ENCODE data around the gene SMIM44.

The SMIM44 gene

GRCh38 chr19:3469638-3470499, 13.4 kb downstream of the SMIM44 start:
- Histone ChIP-seq H3K27me3 (ENCODE audit: control insufficient read depth, insufficient read depth, low read length) (peaks cover 49% of the 10 kb centered on the region), H3K4me1 (ENCODE audit: control insufficient read depth, low read depth, low read length) (no peaks in the 10 kb centered on the region), H3K9me3 (ENCODE audit: control insufficient read depth, low read depth, low read length) (no peaks in the 10 kb centered on the region), H3K9ac (ENCODE audit: low read length) (no peak overlapping the region), H3K4me3 (ENCODE audit: low read length) (no peak overlapping the region), H3K36me3 (ENCODE audit: control insufficient read depth, low read depth, low read length) (no peaks in the 10 kb centered on the region), H3K27ac (ENCODE audit: low read length) (no peak overlapping the region)

GRCh38 chr19:3468211-3468610, 15.0 kb downstream of the SMIM44 start:
- Histone ChIP-seq H3K9me3 (ENCODE audit: control insufficient read depth, low read depth, low read length) (no peaks in the 10 kb centered on the region), H3K36me3 (ENCODE audit: control insufficient read depth, low read depth, low read length) (no peaks in the 10 kb centered on the region), H3K9ac (ENCODE audit: low read length) (no peak overlapping the region), H3K27ac (ENCODE audit: low read length) (no peak overlapping the region), H3K27me3 (ENCODE audit: control insufficient read depth, insufficient read depth, low read length) (peaks cover 64% of the 10 kb centered on the region), H3K4me1 (ENCODE audit: control insufficient read depth, low read depth, low read length) (no peaks in the 10 kb centered on the region), H3K4me3 (ENCODE audit: low read length) (no peak overlapping the region)

- Histone ChIP-seq H3K9me3 (ENCODE audit: control insufficient read depth, low read depth, low read length) (no peaks in the 10 kb centered on the region), H3K27ac (ENCODE audit: low read length) (no peak overlapping the region), H3K4me1 (ENCODE audit: control insufficient read depth, low read depth, low read length) (no peaks in the 10 kb centered on the region), H3K4me3 (ENCODE audit: low read length) (no peak overlapping the region), H3K36me3 (ENCODE audit: control insufficient read depth, low read depth, low read length) (no peaks in the 10 kb centered on the region), H3K9ac (ENCODE audit: low read length) (no peak overlapping the region), H3K27me3 (ENCODE audit: control insufficient read depth, insufficient read depth, low read length) (peaks cover 69% of the 10 kb centered on the region)
Observed at GRCh38 chr19:3467437-3468198, 15.6 kb downstream of the SMIM44 start.

- Histone ChIP-seq H3K27ac (ENCODE audit: low read length) (no peak overlapping the region), H3K4me3 (ENCODE audit: low read length) (no peak overlapping the region), H3K27me3 (ENCODE audit: control insufficient read depth, insufficient read depth, low read length) (peaks cover 72% of the 10 kb centered on the region), H3K9ac (ENCODE audit: low read length) (no peak overlapping the region), H3K9me3 (ENCODE audit: control insufficient read depth, low read depth, low read length) (no peaks in the 10 kb centered on the region), H3K36me3 (ENCODE audit: control insufficient read depth, low read depth, low read length) (no peaks in the 10 kb centered on the region), H3K4me1 (ENCODE audit: control insufficient read depth, low read depth, low read length) (no peaks in the 10 kb centered on the region)
Observed at GRCh38 chr19:3466635-3467034, 16.6 kb downstream of the SMIM44 start.

- peaks cover 76% of the 10 kb centered on the region for H3K27me3 ChIP-seq (ENCODE audit: control insufficient read depth, insufficient read depth, low read length)
- no peaks in the 10 kb centered on the region for H3K9me3 ChIP-seq (ENCODE audit: control insufficient read depth, low read depth, low read length)
- H3K9ac ChIP-seq (ENCODE audit: low read length) = no peak overlapping the region
- H3K4me1 ChIP-seq (ENCODE audit: control insufficient read depth, low read depth, low read length) = no peaks in the 10 kb centered on the region
- no peaks in the 10 kb centered on the region for H3K36me3 ChIP-seq (ENCODE audit: control insufficient read depth, low read depth, low read length)
- no peak overlapping the region for H3K4me3 ChIP-seq (ENCODE audit: low read length)
- no peak overlapping the region for H3K27ac ChIP-seq (ENCODE audit: low read length)
Observed at GRCh38 chr19:3465552-3465951, 17.7 kb downstream of the SMIM44 start.

DNA sequence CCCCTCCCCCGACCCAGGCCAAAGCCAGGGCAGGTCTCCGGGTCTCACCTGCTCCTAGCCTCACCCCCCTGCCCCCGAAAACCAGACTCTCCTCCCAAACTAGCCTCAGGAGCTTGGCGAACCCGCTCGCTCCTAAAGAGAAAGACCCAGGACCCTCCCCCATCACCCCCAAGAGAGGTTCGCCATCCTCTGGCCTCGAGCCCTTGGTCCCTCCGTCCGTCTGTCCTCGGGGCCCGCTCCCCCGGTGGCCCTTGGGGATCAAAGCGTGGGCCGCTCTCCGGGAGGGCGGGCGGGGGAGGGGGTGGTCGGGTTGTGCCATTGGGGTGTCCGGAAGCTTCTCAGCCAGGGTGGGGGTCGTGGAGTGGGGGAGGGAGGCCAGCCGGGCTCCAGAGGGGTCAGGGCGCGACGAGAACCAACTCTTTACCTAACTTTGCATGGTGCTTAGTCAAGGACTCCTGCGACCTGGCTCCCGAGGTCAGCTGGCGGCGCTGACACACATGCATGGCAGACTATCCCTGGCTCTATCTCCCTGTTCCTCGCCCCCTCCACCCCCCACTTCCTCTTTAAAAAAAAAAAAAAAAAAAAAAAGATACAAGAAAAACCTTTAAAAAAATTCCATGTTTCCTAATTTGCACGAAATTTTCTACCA, 18.5 kb downstream of the SMIM44 start:
- H3K36me3 ChIP-seq (ENCODE audit: control insufficient read depth, low read depth, low read length) = no peaks in the 10 kb centered on the region
- no peak overlapping the region for H3K4me3 ChIP-seq (ENCODE audit: low read length)
- H3K9ac ChIP-seq (ENCODE audit: low read length) = no peak overlapping the region
- peaks cover 76% of the 10 kb centered on the region for H3K27me3 ChIP-seq (ENCODE audit: control insufficient read depth, insufficient read depth, low read length)
- no peak overlapping the region for H3K27ac ChIP-seq (ENCODE audit: low read length)
- no peaks in the 10 kb centered on the region for H3K4me1 ChIP-seq (ENCODE audit: control insufficient read depth, low read depth, low read length)
- no peaks in the 10 kb centered on the region for H3K9me3 ChIP-seq (ENCODE audit: control insufficient read depth, low read depth, low read length)

GRCh38 chr19:3463714-3464586, 19.3 kb downstream of the SMIM44 start:
- no peak overlapping the region for H3K27ac ChIP-seq (ENCODE audit: low read length)
- peaks cover 76% of the 10 kb centered on the region for H3K27me3 ChIP-seq (ENCODE audit: control insufficient read depth, insufficient read depth, low read length)
- H3K4me3 ChIP-seq (ENCODE audit: low read length) = peak overlapping the region; percentile 35
- H3K4me1 ChIP-seq (ENCODE audit: control insufficient read depth, low read depth, low read length) = no peaks in the 10 kb centered on the region
- H3K9ac ChIP-seq (ENCODE audit: low read length) = no peak overlapping the region
- no peaks in the 10 kb centered on the region for H3K9me3 ChIP-seq (ENCODE audit: control insufficient read depth, low read depth, low read length)
- H3K36me3 ChIP-seq (ENCODE audit: control insufficient read depth, low read depth, low read length) = no peaks in the 10 kb centered on the region

DNA sequence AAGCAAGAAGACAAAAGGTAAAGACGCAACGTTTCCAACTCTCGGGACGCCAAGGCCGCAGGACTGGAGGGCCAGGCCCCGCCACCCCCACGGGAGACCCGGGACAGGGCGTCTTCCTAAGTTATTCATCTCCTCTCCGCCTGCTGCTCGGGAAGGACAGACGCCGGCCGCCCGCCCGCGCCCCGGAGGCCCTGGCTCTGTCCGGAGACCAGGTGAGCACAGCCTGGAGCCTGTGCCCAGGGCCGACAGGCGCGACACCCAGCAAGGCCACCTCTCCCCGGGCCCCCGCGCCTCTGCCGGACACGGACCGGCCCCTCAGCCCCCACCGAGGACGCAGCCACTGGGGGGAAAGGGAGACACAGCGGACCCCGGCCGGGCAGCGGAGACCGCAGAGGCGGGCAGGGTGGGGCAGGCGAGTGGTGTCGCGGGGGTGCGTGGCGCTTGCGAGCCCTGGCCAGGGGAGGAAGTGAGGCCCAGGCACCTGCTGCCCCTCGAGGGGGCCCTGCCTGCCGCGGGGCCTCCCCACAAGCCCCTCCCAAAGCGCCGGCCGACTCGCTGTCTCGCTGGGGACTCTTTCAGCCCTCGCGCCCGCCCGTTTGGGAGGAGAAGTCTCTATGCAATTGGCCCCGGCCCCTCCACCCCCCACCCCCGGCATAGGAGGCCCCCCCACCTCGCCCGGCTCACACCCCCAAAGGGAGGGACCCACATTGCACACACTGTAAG, 20.1 kb downstream of the SMIM44 start:
- no peaks in the 10 kb centered on the region for H3K36me3 ChIP-seq (ENCODE audit: control insufficient read depth, low read depth, low read length)
- H3K9me3 ChIP-seq (ENCODE audit: control insufficient read depth, low read depth, low read length) = no peaks in the 10 kb centered on the region
- no peak overlapping the region for H3K4me3 ChIP-seq (ENCODE audit: low read length)
- no peak overlapping the region for H3K27ac ChIP-seq (ENCODE audit: low read length)
- no peaks in the 10 kb centered on the region for H3K4me1 ChIP-seq (ENCODE audit: control insufficient read depth, low read depth, low read length)
- H3K27me3 ChIP-seq (ENCODE audit: control insufficient read depth, insufficient read depth, low read length) = peaks cover 84% of the 10 kb centered on the region
- H3K9ac ChIP-seq (ENCODE audit: low read length) = no peak overlapping the region

- peaks cover 4% of the 10 kb centered on the region for H3K4me1 ChIP-seq (ENCODE audit: control insufficient read depth, low read depth, low read length)
- no peaks in the 10 kb centered on the region for H3K36me3 ChIP-seq (ENCODE audit: control insufficient read depth, low read depth, low read length)
- no peaks in the 10 kb centered on the region for H3K9me3 ChIP-seq (ENCODE audit: control insufficient read depth, low read depth, low read length)
- no peak overlapping the region for H3K4me3 ChIP-seq (ENCODE audit: low read length)
- no peak overlapping the region for H3K9ac ChIP-seq (ENCODE audit: low read length)
- peaks cover 79% of the 10 kb centered on the region for H3K27me3 ChIP-seq (ENCODE audit: control insufficient read depth, insufficient read depth, low read length)
- no peak overlapping the region for H3K27ac ChIP-seq (ENCODE audit: low read length)
Observed at GRCh38 chr19:3459965-3460582, 23.2 kb downstream of the SMIM44 start.

DNA sequence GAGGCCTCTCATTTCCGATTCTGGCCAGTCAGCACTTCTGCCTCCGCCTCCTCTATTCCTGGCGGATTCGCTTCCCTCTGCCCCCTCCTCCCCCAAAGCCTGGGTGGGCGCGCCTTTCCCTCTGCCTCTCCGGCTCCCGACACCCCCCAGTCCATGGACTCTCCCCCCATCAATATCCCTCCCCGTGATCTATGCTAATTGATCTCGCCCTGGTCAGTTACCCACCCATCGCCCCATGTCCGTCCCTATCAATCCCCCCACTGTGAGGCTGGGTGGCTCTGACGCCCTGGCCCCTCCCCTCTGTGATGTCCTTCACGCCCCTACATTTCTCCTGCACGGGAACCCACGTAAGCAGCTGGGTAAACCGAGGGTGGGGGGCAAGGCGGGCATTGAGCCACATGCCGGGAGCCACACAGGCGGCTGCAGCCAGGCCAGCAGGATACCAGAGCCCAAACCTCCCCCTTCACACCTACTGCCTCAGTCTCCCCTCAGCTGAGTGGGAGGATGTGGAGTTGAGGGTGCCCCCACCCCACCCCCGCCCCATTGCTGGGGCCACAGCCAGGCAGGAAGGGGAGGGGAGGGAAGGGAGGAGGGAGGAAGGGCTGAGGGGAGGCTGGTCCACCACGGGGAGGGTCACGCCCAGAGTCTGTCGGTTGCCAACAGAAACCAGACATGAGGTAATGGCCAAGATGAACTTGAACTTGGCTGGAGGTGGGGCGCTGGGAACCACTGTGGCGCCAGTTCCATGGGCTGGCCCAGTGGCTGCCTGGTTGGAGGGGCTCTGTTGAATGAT, 24.0 kb downstream of the SMIM44 start:
- no peaks in the 10 kb centered on the region for H3K36me3 ChIP-seq (ENCODE audit: control insufficient read depth, low read depth, low read length)
- H3K4me1 ChIP-seq (ENCODE audit: control insufficient read depth, low read depth, low read length) = peaks cover 4% of the 10 kb centered on the region
- peaks cover 72% of the 10 kb centered on the region for H3K27me3 ChIP-seq (ENCODE audit: control insufficient read depth, insufficient read depth, low read length)
- no peaks in the 10 kb centered on the region for H3K9me3 ChIP-seq (ENCODE audit: control insufficient read depth, low read depth, low read length)
- H3K4me3 ChIP-seq (ENCODE audit: low read length) = peak overlapping the region; percentile 35
- no peak overlapping the region for H3K27ac ChIP-seq (ENCODE audit: low read length)
- H3K9ac ChIP-seq (ENCODE audit: low read length) = no peak overlapping the region
